ENCODE data around the gene PCNA.
"Not testable (repeated sequence)": the region's sequence is repeated elsewhere in the genome, so short reads cannot be mapped to it uniquely, and the experiment has no call there.

PCNA gene

GRCh38 chr20:5095931-5096330 lies 23.8 kb downstream of the PCNA start:
- peaks cover 43% of the 10 kb centered on the region for H3K36me3 Mint-ChIP-seq (ENCODE audit: low read depth)
- H3K4me3 Mint-ChIP-seq = no peak overlapping the region
- H3K9me3 Mint-ChIP-seq = no peaks in the 10 kb centered on the region
- no peak overlapping the region for H3K27ac Mint-ChIP-seq
- H3K27me3 Mint-ChIP-seq = no peaks in the 10 kb centered on the region
- peaks cover 11% of the 10 kb centered on the region for H3K4me1 Mint-ChIP-seq (ENCODE audit: low read depth)

DNA sequence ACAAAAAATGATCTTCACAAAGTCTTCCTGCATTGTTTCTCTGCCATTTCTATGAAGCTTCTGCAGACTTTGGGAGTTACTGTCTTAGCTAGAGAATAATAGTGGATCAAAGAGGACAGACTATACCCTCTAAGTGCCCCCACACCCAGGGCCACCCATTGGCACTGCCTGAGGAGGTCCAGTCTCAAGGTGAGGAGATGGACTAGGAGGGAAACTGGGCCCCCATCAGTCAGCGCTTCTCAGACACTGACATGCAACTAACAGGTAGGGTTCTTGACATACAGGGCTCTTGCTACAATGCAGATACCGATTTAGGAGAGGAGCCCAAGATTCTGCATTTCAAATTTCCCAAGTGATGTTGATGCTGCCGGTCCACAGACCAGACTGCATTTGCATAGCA lies 24.3 kb downstream of the PCNA start:
- Mint-ChIP-seq H3K36me3 (ENCODE audit: low read depth) (peaks cover 44% of the 10 kb centered on the region), H3K27ac (no peak overlapping the region), H3K4me3 (no peak overlapping the region)

DNA sequence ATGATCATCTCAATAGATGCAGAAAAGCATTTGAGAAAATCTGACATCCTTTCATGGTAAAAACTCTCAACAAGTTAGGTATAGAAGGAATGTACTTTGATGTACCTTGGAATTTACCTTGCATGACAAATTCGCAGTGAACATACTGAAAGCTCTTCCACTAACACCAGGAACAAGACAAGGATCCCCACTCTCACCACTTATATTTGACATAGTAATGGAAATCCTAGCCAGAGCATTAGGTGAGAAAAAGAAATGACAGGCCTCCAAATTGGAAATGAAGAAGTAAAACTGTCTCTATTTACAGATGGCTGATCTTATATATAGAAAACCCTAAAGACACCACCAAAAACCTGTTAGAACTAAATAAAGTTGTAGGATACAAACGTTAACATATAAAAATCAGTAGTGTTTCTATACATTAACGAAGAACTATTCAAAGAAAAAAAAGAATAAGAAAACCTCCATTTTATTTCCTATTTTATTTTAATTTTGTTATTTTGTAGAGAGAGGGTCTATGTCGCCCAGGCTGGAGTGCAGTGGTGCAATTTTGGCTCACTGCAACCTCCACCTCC lies 26.9 kb downstream of the PCNA start:
- Mint-ChIP-seq H3K4me3 (no peak overlapping the region), H3K9me3 (no peaks in the 10 kb centered on the region)

More for the DNA sequence above, 24.3 kb downstream of the PCNA start:
- no peaks in the 10 kb centered on the region for H3K9me3 Mint-ChIP-seq
- peaks cover 11% of the 10 kb centered on the region for H3K4me1 Mint-ChIP-seq (ENCODE audit: low read depth)
- H3K27me3 Mint-ChIP-seq = no peaks in the 10 kb centered on the region

GRCh38 chr20:5091902-5092301 lies 27.9 kb downstream of the PCNA start:
- peaks cover 24% of the 10 kb centered on the region for H3K36me3 Mint-ChIP-seq (ENCODE audit: low read depth)
- H3K27me3 Mint-ChIP-seq = no peaks in the 10 kb centered on the region
- H3K4me3 Mint-ChIP-seq = no peak overlapping the region
- H3K4me1 Mint-ChIP-seq (ENCODE audit: low read depth) = peaks cover 23% of the 10 kb centered on the region
- no peak overlapping the region for H3K27ac Mint-ChIP-seq
- no peaks in the 10 kb centered on the region for H3K9me3 Mint-ChIP-seq

More for the DNA sequence above, 26.9 kb downstream of the PCNA start:
- Mint-ChIP-seq H3K27ac (no peak overlapping the region), H3K27me3 (no peaks in the 10 kb centered on the region), H3K36me3 (ENCODE audit: low read depth) (peaks cover 26% of the 10 kb centered on the region), H3K4me1 (ENCODE audit: low read depth) (peaks cover 23% of the 10 kb centered on the region)

- Mint-ChIP-seq H3K27ac (peak overlapping the region; percentile 23), H3K9me3 (no peaks in the 10 kb centered on the region), H3K4me3 (no peak overlapping the region), H3K27me3 (no peaks in the 10 kb centered on the region), H3K36me3 (ENCODE audit: low read depth) (peaks cover 16% of the 10 kb centered on the region), H3K4me1 (ENCODE audit: low read depth) (peaks cover 26% of the 10 kb centered on the region)
Measured at GRCh38 chr20:5090191-5090590, 29.6 kb downstream of the PCNA start.

GRCh38 chr20:5088688-5089087 lies 31.1 kb downstream of the PCNA start:
- Mint-ChIP-seq H3K4me1 (ENCODE audit: low read depth) (peaks cover 27% of the 10 kb centered on the region), H3K4me3 (no peak overlapping the region)

DNA sequence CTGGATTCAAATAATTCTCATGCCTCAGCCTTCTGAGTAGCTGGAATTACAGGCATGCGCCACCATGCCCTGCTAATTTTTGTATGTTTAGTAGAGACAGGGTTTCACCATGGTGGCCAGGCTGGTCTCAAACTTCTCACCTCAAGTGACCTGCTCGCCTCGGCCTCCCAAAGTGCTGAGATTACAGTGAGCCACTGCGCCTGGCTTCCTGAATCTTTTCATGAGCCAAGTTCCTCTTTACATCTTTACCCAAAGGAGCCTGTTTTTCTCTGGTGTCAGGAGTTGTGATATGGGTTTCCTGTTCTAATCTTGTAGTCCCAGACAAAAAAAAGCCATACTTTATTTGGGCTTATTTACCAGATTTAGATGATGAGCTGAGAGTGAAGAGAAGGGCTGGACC lies 34.4 kb downstream of the PCNA start:
- H3K4me1 Mint-ChIP-seq (ENCODE audit: low read depth) = peaks cover 27% of the 10 kb centered on the region
- H3K4me3 Mint-ChIP-seq = no peak overlapping the region
- H3K27me3 Mint-ChIP-seq = no peaks in the 10 kb centered on the region
- no peak overlapping the region for H3K27ac Mint-ChIP-seq
- no peaks in the 10 kb centered on the region for H3K9me3 Mint-ChIP-seq
- peaks cover under 1% of the 10 kb centered on the region for H3K36me3 Mint-ChIP-seq (ENCODE audit: low read depth)

More at GRCh38 chr20:5088688-5089087, 31.1 kb downstream of the PCNA start:
- H3K9me3 Mint-ChIP-seq = no peaks in the 10 kb centered on the region
- H3K27me3 Mint-ChIP-seq = no peaks in the 10 kb centered on the region
- H3K36me3 Mint-ChIP-seq (ENCODE audit: low read depth) = peaks cover 16% of the 10 kb centered on the region
- H3K27ac Mint-ChIP-seq = no peak overlapping the region

GRCh38 chr20:5080384-5080877 lies 39.3 kb downstream of the PCNA start:
- no peaks in the 10 kb centered on the region for H3K9me3 Mint-ChIP-seq
- H3K27me3 Mint-ChIP-seq = no peaks in the 10 kb centered on the region
- H3K36me3 Mint-ChIP-seq (ENCODE audit: low read depth) = no peaks in the 10 kb centered on the region
- H3K4me1 Mint-ChIP-seq (ENCODE audit: low read depth) = peaks cover 48% of the 10 kb centered on the region
- H3K4me3 Mint-ChIP-seq = no peak overlapping the region
- H3K27ac Mint-ChIP-seq = peak overlapping the region; percentile 52

DNA sequence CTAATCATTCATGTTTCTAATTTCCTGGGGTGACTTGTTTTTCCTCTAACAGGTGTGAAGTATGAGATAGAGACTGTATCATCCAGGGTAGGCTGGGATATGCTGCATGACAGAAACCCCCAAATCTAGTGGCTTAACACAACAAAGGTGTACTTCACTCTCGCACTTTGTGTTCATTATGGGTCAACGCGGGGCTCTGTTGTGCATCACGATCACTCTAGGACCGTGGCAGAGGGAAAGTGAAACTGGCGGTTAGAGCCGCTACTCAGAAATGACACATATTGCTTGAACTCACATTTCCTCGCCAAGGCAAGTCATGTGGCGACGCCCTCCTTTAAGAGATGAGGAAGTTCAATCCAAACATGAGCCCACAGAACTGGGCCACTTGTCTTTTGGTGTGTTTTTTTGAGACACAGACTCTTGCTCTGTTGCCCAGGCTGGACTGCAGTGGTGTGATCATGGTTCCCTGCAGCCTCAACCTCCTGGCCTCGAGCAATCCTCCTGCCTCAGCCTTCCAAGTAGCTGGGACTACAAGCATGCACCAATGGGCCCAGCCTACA lies 41.3 kb downstream of the PCNA start:
- Mint-ChIP-seq H3K9me3 (no peaks in the 10 kb centered on the region), H3K27ac (peak overlapping the region; percentile 87)

DNA sequence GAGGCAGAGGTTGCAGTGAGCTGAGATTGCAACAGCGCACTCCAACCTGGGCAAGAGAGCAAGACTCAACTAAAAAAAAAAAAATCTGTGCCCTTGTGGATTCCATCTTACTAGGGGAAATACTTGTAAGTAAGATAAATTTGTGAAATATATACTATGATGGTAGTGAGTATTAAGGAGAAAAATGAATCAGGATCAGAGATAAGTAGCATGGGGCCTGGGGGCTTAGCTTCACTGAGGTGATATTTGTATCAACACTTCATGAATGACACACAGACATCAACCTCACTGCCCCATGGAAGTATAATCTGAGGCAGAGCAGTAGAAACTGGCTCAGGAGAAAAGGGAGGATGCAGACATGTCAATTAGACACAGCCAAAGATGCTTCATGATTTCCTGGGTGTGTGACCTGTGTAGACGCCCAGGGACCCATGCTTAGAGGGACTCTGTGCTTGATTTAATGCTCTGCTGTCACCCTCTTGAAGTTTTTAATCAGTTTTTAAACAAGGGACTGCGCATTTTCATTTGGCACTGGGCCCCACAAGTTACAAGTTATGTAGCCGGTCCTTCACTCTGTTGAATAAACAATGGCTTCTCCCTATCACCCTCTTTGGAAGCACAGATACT lies 41.9 kb downstream of the PCNA start:
- Mint-ChIP-seq H3K27me3 (no peaks in the 10 kb centered on the region), H3K9me3 (no peaks in the 10 kb centered on the region), H3K4me3 (peak overlapping the region; percentile 74), H3K4me1 (ENCODE audit: low read depth) (peaks cover 54% of the 10 kb centered on the region), H3K36me3 (ENCODE audit: low read depth) (no peaks in the 10 kb centered on the region), H3K27ac (peak overlapping the region; percentile 87)

More for the DNA sequence above, 41.3 kb downstream of the PCNA start:
- H3K36me3 Mint-ChIP-seq (ENCODE audit: low read depth) = no peaks in the 10 kb centered on the region
- H3K27me3 Mint-ChIP-seq = no peaks in the 10 kb centered on the region
- peaks cover 52% of the 10 kb centered on the region for H3K4me1 Mint-ChIP-seq (ENCODE audit: low read depth)
- H3K4me3 Mint-ChIP-seq = peak overlapping the region; percentile 74

DNA sequence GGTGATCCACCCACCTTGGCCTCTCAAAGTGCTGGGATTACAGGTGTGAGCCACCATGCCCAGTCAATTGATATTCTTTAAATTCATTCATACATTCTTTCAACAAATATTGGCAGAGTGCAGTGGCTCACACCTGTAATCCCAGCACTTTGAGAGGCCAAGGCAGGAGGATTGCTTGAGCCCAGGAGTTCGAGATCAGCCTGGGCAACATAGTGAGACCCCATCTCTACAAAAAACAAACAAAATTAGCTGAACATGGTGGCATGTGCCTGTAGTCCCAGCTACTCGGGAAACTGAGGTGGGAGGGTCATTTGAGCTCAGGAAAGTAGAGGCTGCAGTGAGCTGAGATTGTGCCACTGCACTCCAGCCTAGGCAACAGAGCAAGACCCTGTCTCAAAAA lies 42.8 kb downstream of the PCNA start:
- not testable (repeated sequence) for H3K27me3 Mint-ChIP-seq; H3K4me3 Mint-ChIP-seq; H3K9me3 Mint-ChIP-seq; H3K27ac Mint-ChIP-seq; H3K36me3 Mint-ChIP-seq (ENCODE audit: low read depth)
- H3K4me1 Mint-ChIP-seq (ENCODE audit: low read depth) = peaks cover 54% of the 10 kb centered on the region

- no peaks in the 10 kb centered on the region for H3K9me3 Mint-ChIP-seq
- no peak overlapping the region for H3K4me3 Mint-ChIP-seq
- peaks cover 31% of the 10 kb centered on the region for H3K4me1 Mint-ChIP-seq (ENCODE audit: low read depth)
- no peaks in the 10 kb centered on the region for H3K36me3 Mint-ChIP-seq (ENCODE audit: low read depth)
- H3K27me3 Mint-ChIP-seq = no peaks in the 10 kb centered on the region
- H3K27ac Mint-ChIP-seq = peak overlapping the region; percentile 21
Measured at GRCh38 chr20:5074232-5074674, 45.5 kb downstream of the PCNA start.

GRCh38 chr20:5073660-5074231 lies 46.0 kb downstream of the PCNA start:
- no peak overlapping the region for H3K4me3 Mint-ChIP-seq

GRCh38 chr20:5072756-5073659 lies 46.8 kb downstream of the PCNA start:
- no peaks in the 10 kb centered on the region for H3K27me3 Mint-ChIP-seq
- H3K27ac Mint-ChIP-seq = no peak overlapping the region
- no peaks in the 10 kb centered on the region for H3K9me3 Mint-ChIP-seq
- H3K36me3 Mint-ChIP-seq (ENCODE audit: low read depth) = no peaks in the 10 kb centered on the region
- H3K4me3 Mint-ChIP-seq = no peak overlapping the region
- peaks cover 19% of the 10 kb centered on the region for H3K4me1 Mint-ChIP-seq (ENCODE audit: low read depth)

More at GRCh38 chr20:5073660-5074231, 46.0 kb downstream of the PCNA start:
- H3K4me1 Mint-ChIP-seq (ENCODE audit: low read depth) = peaks cover 26% of the 10 kb centered on the region
- H3K36me3 Mint-ChIP-seq (ENCODE audit: low read depth) = no peaks in the 10 kb centered on the region
- no peak overlapping the region for H3K27ac Mint-ChIP-seq
- no peaks in the 10 kb centered on the region for H3K27me3 Mint-ChIP-seq
- no peaks in the 10 kb centered on the region for H3K9me3 Mint-ChIP-seq

Measured in stimulated activated naive CD8-positive, alpha-beta T cell treated with anti-CD3 and anti-CD28 coated beads, Interleukin-15, Interleukin-2, amounts not matched to agents 100 ng/mL and 50 ng/mL, for 24 hours (primary cell).